GM21360 (cell line): Measurements from ENCODE around the gene ITPR3.

Experiments used
- ATAC-seq: cut with Tn5 transposase; IDR thresholded peaks from one replicate; pipeline ENCODE4 v1.9.1; 2021; ENCODE audit warnings: mild to moderate bottlenecking, moderate library complexity; ENCODE audit not compliant: unreplicated experiment

ITPR3 gene

GRCh38 chr6:33683576-33684427 lies 62.7 kb downstream of the ITPR3 start:
- ATAC-seq: no peak

DNA sequence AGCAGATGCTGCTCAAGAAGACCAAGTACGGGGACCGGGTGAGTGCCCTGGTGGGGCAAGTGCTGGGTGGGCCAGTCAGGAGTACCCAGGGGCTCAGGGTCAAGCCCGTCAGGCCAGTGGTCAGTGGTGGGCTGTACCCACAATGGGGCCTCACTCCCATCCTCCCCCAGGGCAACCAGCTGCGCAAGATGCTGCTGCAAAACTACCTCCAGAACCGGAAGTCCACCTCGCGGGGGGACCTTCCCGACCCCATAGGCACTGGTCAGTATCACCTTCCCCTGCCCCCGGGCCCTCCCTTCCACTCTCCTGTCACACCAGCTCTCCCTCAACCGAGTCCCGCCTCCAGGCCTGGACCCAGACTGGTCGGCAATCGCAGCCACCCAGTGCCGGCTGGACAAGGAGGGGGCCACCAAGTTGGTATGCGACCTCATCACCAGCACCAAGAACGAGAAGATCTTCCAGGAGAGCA lies 63.3 kb downstream of the ITPR3 start:
- no peak for ATAC-seq

DNA sequence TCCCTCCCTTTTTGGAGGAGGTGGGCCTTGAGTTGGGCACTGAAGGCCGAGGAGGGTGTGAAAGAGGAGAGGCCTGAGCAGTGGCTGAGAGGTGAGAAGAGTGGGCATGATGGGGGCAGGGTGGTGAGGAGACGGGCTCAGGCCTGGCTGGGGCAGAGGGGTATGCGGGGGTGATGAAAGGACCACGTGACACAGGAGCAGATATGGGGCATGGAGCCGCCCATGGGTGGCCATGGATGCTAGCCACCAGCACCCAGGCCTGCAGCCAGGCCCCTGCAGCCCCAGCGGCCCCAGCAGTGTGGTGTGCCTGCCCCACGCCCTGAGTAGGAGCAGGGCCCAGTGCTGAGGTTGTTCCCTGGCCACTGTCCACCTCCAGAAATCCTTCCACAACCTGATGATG lies 63.9 kb downstream of the ITPR3 start:
- no peak for ATAC-seq

- ATAC-seq: no peak
Observed at GRCh38 chr6:33685411-33686224, 64.5 kb downstream of the ITPR3 start.

DNA sequence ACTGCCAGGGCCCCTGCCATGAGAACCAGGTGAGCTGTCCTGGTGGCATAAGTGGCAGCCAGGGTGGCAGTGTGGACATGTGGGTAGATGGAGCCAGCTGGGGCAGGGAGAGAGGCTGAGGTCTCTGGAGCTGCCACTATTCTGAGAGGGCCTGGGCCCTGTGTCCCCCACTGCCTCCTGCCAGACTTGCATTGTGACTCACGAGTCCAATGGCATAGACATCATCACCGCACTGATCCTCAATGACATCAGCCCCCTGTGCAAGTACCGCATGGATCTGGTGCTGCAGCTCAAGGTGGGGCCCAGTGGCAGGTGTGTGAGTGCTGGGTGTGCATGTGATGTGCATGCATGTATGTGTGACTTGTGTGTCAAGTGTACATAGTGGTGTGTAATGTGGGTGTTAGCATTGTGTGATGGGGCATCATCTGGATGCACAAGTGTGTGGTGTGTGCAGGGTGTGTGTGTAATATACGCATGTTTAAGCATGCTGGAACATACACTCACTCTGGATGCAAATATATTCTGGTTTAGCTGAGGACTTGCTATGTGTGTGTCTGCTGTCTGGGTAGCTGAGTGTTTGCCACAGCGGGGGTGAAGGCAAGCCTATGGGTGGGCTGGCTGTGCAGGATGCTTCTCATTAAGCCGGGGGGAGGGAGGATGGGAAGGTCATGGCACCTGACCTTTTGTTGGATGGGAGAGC lies 65.3 kb downstream of the ITPR3 start:
- no peak for ATAC-seq

DNA sequence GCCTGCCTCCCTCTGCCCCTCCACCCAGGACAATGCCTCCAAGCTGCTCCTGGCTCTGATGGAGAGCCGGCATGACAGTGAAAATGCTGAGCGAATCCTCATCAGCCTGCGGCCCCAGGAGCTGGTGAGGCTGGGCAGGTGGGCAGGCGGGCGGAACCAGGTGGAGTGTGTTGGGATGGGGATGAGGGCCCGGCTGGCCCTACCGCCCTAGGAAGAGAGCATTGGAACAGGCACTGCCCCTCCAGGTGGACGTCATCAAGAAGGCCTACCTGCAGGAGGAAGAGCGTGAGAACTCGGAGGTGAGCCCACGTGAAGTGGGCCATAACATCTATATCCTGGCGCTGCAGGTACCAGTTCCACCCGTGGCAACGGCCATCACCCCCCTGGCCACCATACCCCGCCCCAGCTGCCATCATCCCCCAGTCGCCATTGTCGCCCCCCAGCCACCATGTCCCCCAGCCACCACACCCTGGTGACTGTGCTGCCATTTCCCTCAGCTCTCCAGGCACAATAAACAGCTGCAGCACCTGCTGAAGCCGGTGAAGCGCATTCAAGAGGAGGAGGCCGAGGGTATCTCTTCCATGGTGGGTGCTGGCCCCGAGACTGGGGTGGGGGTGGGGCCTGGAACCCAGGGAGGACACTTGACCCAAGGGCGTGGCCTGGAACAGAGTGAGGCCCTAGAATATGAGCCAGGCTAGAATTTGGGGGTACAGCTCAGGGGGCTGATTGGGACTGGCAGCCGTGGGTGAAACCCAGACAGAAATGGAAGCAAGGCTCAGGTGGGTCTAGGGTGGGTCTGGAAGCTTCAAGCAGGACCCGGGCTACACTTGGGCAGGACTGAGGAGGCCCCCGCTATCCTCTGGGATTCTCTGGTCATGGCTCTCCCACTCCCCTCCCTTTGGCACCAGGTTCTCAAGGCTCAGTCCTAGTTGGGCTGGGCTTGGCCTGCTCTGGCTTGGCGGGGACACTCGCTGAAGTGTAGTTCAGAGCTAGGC lies 66.2 kb downstream of the ITPR3 start:
- ATAC-seq: no peak

DNA sequence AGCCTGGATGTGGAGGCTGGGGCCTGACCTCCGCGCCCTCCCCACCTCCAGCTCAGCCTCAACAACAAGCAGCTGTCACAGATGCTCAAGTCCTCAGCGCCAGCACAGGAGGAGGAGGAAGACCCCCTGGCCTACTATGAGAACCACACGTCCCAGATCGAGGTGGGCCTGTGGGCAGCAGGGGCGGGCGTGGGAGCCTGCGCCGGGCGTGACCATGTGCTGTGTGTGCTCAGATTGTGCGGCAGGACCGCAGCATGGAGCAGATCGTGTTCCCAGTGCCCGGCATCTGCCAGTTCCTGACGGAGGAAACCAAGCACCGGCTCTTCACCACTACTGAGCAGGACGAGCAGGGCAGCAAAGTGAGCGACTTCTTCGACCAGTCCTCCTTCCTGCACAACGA lies 66.9 kb downstream of the ITPR3 start:
- no peak for ATAC-seq

DNA sequence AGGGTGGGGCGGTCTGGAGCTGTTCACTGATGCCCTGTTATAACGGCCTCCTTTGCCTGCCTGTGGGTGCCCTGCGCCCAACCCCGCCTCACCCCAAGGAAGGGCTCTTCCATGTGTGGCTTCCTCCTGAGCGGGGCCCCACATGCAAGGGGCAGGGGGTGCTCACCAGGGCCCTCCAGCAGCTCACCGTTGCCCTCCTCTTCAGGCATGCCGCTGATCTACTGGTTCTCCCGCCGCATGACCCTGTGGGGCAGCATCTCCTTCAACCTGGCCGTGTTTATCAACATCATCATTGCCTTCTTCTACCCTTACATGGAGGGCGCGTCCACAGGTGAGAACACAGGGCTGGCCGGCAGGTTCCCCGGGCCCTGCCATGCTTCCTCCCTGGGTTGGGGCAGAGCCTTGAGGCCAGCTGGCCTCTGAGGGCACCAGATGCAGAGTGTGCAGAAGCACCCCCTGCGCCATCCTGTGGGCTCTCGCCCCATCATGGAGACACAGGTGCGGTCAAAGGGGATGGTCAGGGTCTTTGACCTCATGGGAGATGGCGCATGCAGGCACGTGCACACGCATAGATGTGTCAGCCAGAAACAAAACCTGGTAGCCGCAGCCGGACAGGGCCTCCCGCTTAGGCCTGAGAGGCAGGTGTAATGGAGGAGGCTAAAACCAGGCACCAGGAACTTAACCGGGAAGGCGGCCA lies 67.5 kb downstream of the ITPR3 start:
- ATAC-seq: no peak

DNA sequence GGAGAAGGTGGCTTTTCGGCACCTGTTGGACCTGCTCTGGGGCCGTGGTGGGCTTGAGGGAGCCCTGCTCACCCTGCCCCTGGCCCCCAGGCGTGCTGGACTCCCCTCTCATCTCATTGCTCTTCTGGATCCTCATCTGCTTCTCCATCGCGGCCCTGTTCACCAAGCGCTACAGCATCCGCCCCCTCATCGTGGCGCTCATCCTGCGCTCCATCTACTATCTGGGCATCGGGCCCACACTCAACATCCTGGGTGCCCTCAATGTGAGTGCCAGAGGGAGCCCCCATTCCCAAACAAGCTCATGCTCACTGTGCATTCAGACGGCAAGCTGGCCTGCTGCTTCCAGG lies 68.0 kb downstream of the ITPR3 start:
- ATAC-seq: no peak

DNA sequence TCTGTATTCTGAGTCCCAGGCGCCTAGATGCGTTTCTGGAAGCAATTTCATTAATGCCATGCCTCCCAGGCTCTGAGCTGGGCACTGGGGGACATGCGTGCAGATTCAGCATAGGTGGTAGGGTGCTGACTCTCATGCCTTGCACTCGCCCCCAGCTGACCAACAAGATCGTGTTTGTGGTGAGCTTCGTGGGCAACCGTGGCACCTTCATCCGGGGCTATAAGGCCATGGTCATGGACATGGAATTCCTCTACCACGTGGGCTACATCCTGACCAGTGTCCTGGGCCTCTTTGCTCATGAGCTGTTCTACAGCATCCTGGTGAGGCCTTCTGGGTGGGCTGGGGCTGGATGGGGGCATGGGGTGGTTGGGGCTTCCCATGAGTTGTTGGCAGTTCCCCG lies 68.8 kb downstream of the ITPR3 start:
- no peak for ATAC-seq

GRCh38 chr6:33690766-33691165 lies 69.6 kb downstream of the ITPR3 start:
- ATAC-seq: no peak

DNA sequence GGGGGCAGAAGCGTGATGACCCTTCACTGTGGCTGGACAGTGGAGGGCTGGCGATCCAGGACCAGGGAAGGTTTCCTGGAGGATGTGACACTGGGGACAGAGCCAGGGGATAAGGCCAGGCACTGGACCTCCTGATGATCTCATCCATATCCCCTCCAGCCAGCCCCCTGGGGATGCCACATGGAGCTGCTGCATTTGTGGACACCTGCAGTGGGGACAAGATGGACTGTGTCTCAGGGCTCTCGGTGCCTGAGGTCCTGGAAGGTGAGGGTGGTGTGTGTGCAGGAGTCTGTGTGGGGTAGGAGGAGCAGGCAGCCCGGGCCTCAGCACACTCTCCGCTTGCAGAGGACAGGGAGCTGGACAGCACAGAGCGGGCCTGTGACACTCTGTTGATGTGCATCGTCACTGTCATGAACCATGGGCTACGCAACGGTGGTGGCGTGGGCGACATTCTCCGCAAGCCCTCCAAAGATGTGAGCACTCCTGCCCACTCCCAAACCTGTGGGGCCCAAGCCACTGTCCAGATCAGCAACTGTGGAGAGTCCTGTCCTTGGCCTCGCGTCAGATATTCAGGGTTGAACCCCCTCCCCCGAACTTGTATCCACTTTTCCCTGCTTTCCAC lies 70.4 kb downstream of the ITPR3 start:
- no peak for ATAC-seq

- no peak for ATAC-seq
Observed at GRCh38 chr6:33692078-33692759, 71.1 kb downstream of the ITPR3 start.

DNA sequence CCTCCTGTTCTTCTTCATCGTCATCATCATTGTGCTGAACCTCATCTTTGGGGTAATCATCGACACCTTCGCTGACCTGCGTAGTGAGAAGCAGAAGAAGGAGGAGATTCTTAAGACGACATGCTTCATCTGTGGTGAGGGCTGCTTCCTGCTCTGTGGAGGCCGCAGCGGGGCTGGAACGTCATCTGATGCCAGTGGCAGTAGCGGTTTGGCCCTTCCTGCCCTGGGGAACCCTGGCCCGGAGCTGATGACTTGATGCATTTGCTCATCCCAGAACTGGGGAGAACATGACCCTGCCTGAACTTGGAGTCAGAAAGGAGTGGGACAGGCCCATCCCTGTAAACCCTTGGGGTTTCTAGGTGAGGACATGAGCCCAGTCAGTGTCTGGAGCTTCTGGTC lies 71.6 kb downstream of the ITPR3 start:
- ATAC-seq: no peak

GRCh38 chr6:33693186-33694105 lies 72.3 kb downstream of the ITPR3 start:
- no peak for ATAC-seq

GRCh38 chr6:33694401-33694931 lies 73.3 kb downstream of the ITPR3 start:
- ATAC-seq: no peak

DNA sequence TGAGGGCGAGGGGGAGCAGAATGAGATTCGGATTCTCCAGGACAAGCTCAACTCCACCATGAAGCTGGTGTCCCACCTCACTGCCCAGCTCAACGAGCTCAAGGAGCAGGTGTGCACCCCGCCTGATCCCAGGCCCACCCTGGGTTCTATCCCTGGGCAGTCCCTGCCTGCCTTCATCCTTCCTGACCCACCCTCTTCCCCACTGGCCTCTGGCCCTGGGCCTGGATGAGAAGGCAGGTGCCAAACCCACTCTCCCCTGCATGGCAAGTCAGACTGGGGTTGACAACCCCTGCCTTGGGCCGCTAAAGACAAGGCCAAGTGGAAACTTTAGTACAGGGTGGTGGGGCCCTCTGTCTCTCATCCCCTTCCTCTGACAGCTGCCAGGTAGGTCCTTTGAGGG lies 73.9 kb downstream of the ITPR3 start:
- no peak for ATAC-seq
